C4-2B (cell line): Measurements from ENCODE around the gene IGF2BP1.

Source experiments
- ZFX ChIP-seq: fragments of 450-650 bp; IDR thresholded peaks from 2 replicates; pipeline ENCODE4 v1.6.1; 2017
- TF ChIP-seq, protein P1 (sequence below): fragments of 450-650 bp; conservative IDR thresholded peaks from 2 replicates; pipeline ENCODE4 v1.5.1; 2017; ENCODE audit warnings: mild to moderate bottlenecking

DNA sequence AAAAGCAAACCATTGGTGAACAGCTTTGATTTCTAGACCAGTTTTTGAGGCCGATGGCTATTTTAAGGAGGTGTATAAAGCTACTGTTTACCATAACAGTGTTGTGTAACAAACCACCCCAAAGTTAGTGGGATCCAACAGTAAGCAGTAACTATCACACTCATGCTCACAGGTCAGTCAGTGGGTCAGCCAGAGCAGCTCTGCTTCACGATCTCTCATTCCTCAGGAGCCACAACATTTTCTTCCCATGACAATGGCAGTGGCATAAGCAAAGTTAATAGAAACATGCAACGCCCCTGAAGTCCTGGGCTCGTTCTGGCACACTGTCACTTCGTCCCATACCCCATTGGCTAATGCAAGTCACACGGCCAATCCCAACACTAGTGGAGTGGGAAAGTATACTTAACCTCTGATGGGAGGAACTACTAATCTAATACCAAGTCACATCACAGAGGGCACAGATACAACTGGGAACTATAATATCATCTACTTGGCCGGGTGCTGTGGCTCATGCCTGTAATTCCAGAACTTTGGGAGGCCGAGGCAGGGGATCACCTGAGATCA lies 107.4 kb downstream of the IGF2BP1 start:
- TF ChIP-seq, protein P1, sequence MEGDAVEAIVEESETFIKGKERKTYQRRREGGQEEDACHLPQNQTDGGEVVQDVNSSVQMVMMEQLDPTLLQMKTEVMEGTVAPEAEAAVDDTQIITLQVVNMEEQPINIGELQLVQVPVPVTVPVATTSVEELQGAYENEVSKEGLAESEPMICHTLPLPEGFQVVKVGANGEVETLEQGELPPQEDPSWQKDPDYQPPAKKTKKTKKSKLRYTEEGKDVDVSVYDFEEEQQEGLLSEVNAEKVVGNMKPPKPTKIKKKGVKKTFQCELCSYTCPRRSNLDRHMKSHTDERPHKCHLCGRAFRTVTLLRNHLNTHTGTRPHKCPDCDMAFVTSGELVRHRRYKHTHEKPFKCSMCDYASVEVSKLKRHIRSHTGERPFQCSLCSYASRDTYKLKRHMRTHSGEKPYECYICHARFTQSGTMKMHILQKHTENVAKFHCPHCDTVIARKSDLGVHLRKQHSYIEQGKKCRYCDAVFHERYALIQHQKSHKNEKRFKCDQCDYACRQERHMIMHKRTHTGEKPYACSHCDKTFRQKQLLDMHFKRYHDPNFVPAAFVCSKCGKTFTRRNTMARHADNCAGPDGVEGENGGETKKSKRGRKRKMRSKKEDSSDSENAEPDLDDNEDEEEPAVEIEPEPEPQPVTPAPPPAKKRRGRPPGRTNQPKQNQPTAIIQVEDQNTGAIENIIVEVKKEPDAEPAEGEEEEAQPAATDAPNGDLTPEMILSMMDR: no peak
- TF ChIP-seq ZFX: no peak
